PFSK-1 (cell line): ENCODE results near the gene OR51A7.

Experiments
- FOXP2 ChIP-seq: optimal IDR thresholded peaks from 2 replicates; pipeline ENCODE3; 2011; ENCODE audit warnings: borderline replicate concordance, control low read depth, inconsistent platforms; ENCODE audit not compliant: insufficient read depth; ENCODE audit errors: extremely low read length, extremely low read depth
- POLR2AphosphoS5 ChIP-seq: IDR thresholded peaks from 2 replicates; pipeline ENCODE4 v1.6.1; 2012; ENCODE audit warnings: low read depth, mild to moderate bottlenecking, control low read depth, low read length, moderate library complexity
- SIN3A ChIP-seq: IDR thresholded peaks from 2 replicates; pipeline ENCODE4 v1.6.1; 2012; ENCODE audit warnings: mild to moderate bottlenecking, low read length, moderate library complexity, borderline replicate concordance; ENCODE audit not compliant: insufficient read depth
- TAF1 ChIP-seq: IDR thresholded peaks from 2 replicates; pipeline ENCODE4 v1.6.1; 2012; ENCODE audit warnings: low read length, control low read depth, borderline replicate concordance; ENCODE audit not compliant: insufficient read depth
- TF ChIP-seq, protein P1 (sequence below), 2 experiments: IDR thresholded peaks; 2 replicates each; pipeline versions ENCODE4 v1.6.1 to v1.8.0; 2011 to 2012; ENCODE audit warnings: low read depth in 2 of 2, low read length in 2 of 2, control low read depth in 1 of 2, inconsistent platforms in 1 of 2, mild to moderate bottlenecking in 1 of 2, moderate library complexity in 1 of 2; ENCODE audit not compliant: insufficient read depth in 1 of 2

The OR51A7 gene

DNA sequence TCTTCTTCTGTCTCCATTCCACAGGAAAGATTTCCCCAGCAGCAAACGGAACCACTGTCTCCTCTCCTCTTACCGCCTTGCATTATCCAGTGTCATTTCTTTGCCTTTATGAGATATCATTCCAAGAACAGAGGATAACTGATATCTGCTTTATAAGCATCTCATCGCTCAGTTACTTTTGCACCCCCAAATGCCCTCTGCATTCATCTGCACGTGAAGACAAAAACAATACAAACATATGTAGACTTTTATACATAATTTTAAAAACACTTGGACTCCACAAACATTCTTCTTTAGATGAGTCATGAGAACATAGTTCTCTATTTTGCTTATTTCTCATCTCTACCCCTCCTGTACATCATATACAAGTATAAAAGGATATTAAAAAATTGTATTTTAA lies 22.4 kb upstream of the OR51A7 start:
- TF ChIP-seq TAF1 = no peak
- no peak for TF ChIP-seq SIN3A
- TF ChIP-seq, protein P1, sequence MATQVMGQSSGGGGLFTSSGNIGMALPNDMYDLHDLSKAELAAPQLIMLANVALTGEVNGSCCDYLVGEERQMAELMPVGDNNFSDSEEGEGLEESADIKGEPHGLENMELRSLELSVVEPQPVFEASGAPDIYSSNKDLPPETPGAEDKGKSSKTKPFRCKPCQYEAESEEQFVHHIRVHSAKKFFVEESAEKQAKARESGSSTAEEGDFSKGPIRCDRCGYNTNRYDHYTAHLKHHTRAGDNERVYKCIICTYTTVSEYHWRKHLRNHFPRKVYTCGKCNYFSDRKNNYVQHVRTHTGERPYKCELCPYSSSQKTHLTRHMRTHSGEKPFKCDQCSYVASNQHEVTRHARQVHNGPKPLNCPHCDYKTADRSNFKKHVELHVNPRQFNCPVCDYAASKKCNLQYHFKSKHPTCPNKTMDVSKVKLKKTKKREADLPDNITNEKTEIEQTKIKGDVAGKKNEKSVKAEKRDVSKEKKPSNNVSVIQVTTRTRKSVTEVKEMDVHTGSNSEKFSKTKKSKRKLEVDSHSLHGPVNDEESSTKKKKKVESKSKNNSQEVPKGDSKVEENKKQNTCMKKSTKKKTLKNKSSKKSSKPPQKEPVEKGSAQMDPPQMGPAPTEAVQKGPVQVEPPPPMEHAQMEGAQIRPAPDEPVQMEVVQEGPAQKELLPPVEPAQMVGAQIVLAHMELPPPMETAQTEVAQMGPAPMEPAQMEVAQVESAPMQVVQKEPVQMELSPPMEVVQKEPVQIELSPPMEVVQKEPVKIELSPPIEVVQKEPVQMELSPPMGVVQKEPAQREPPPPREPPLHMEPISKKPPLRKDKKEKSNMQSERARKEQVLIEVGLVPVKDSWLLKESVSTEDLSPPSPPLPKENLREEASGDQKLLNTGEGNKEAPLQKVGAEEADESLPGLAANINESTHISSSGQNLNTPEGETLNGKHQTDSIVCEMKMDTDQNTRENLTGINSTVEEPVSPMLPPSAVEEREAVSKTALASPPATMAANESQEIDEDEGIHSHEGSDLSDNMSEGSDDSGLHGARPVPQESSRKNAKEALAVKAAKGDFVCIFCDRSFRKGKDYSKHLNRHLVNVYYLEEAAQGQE (IDR thresholded peaks at IDR 0.05; ENCODE audit: insufficient read depth in 1 of 2, low read depth in 2 of 2, low read length in 2 of 2) = no peak
- TF ChIP-seq FOXP2 = no peak
- TF ChIP-seq POLR2AphosphoS5 = no peak

DNA sequence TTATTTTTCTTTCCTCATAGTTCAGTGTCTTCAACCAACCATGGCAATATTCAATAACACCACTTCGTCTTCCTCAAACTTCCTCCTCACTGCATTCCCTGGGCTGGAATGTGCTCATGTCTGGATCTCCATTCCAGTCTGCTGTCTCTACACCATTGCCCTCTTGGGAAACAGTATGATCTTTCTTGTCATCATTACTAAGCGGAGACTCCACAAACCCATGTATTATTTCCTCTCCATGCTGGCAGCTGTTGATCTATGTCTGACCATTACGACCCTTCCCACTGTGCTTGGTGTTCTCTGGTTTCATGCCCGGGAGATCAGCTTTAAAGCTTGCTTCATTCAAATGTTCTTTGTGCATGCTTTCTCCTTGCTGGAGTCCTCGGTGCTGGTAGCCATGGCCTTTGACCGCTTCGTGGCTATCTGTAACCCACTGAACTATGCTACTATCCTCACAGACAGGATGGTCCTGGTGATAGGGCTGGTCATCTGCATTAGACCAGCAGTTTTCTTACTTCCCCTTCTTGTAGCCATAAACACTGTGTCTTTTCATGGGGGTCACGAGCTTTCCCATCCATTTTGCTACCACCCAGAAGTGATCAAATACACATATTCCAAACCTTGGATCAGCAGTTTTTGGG lies 21.6 kb upstream of the OR51A7 start, which contains the start of gene OR51T1:
Gene OR51T1 (plus strand): TSS at position 41 of the 641 bp plus-strand sequence. CDS start 0 bp downstream, at position 41.
- TF ChIP-seq SIN3A = no peak
- no peak for TF ChIP-seq FOXP2
- TF ChIP-seq, protein P1 (IDR thresholded peaks at IDR 0.05; ENCODE audit: insufficient read depth in 1 of 2, low read depth in 2 of 2, low read length in 2 of 2) = no peak
- TF ChIP-seq POLR2AphosphoS5 = no peak
- TF ChIP-seq TAF1 = no peak

DNA sequence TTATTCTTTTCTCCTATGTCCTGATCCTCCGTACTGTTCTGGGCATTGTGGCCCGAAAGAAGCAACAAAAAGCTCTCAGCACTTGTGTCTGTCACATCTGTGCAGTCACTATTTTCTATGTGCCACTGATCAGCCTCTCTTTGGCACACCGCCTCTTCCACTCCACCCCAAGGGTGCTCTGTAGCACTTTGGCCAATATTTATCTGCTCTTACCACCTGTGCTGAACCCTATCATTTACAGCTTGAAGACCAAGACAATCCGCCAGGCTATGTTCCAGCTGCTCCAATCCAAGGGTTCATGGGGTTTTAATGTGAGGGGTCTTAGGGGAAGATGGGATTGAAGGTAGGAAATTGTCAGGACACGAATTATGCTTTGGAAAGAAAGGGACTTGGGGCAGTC lies 21.0 kb upstream of the OR51A7 start:
- TF ChIP-seq POLR2AphosphoS5 (no peak), TAF1 (no peak), SIN3A (no peak), FOXP2 (no peak)
- TF ChIP-seq, protein P1 (IDR thresholded peaks at IDR 0.05; ENCODE audit: insufficient read depth in 1 of 2, low read depth in 2 of 2, low read length in 2 of 2) = no peak

DNA sequence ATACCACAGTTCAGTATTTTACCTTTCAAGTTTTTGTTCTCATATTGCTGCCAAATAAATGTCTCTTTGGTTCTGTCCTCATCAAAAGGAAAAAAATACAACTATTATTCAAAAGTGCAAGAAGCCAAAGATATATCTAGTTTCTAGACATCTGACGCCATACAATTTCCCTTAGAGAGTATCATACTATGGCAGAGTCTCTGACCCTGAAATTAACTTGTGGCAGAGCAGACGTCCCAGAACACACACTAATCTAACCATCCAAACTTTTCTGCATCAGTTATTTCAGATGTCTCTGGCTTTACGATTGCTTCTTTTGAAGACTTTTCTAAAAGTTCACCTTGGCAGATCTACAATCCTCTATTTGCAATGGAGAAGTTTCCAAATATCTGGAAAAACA lies 19.2 kb upstream of the OR51A7 start:
- TF ChIP-seq FOXP2 (no peak), SIN3A (no peak), POLR2AphosphoS5 (no peak), TAF1 (no peak)
- TF ChIP-seq, protein P1 (IDR thresholded peaks at IDR 0.05; ENCODE audit: insufficient read depth in 1 of 2, low read depth in 2 of 2, low read length in 2 of 2) = no peak
